ENCODE results near the gene EYS. TPM values are rescaled to one million over a fixed set of nuclear protein-coding genes. Genes with fewer than 3 reads are reported as not detected.
A peak's percentile ranks its signal among the peaks of the same experiment; 100 is the strongest.

Gene EYS
- total RNA-seq, 1 donor from 2014 or later = 0.41 TPM

DNA sequence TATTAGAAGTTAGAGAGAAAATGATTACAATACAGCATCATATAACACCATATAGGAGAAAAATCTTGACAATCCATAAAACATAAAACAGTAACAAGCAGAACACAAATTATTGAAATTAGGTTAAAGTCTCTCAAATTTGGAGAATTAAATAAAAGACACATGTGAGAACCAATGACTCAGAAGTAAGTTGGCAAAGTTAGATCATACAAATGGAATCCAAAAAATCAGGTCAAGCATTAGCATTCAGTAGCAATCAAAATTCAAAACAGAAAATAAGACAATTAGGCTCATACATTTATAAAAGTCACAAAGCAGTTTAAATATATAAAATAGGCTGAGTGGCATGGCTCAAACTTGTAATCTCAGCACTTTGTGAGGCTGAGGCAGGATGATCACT is 1295.8 kb downstream of the EYS start:
- DNase-seq (ENCODE audit: extremely low read depth, low read depth, low spot score) = no peak

DNA sequence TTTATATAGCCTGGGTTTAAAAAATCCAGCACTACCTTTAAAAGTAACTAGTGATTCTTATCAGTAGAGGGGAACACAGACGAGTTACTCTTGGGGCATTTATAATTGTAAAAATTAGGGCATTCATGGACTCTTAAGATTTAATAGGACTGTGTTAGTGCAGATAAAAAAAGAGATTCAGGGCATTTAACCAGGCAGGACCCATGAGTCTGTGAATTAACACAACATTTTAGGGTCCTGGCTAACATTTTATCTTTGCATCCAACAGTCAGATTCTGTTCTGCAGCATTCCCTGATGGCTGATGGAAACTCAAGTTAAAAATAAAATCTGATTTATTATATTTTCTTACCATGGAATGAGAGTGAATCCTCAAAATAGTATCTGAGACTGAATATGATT is 1297.1 kb downstream of the EYS start:
- DNase-seq (ENCODE audit: extremely low read depth, low read depth, low spot score) = no peak

DNA sequence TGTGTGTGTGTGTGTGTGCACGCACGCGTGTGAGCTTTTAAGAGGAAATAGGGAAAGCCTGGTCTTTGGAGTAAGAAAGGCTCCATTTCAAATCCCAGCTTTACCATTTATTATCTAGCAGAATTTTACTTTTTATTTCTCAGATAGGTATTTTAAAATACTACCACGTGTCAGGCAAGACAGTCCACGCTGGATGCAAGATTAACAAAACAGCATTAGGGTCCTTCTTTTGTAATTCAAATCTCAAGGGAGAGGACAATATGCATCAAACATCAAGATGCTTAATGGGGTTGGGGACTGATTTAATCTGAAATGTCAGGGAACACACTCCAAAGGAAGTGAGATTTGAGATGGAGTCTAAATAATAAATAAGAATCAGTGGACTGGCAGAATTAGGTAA is 1302.6 kb downstream of the EYS start:
- no peak for DNase-seq (ENCODE audit: extremely low read depth, low read depth, low spot score)

DNA sequence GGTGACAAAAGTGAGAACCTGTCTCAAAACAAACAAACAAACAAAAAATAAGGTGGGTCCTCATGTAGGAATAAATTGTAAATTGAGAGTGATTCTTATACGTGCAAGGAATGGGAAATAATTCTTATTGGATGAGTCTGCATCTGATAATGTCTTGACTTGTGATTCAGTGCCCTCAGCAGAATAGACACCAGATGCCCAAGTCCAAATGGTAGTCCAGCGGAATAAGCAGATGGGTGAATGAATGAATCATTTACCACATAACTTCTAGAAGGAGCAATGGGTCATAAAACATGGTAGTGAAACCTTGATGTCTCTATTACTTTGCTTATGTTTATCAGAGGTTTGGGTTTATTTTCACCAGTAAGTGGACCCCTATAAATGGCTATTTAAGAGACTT is 1323.7 kb downstream of the EYS start:
- no peak for DNase-seq (ENCODE audit: extremely low read depth, low read depth, low spot score)

DNA sequence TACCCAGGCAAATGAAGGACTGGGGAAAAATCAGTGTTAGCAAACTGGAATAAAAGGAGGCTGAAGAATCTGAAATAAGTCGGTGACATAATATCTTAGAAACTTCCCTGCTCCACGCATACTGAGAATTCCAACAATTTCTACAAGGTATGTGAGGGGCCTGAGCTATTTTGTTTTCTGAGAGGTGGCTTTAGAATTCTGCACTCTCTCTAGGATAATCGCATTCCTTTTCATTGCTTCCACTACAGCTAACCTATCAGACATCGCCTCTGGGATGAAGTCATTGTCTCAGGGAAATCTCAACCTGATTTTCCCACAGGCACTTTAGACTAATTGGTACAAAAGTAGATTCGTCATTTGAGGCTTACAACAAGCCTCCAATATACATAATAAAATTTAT is 1330.6 kb downstream of the EYS start:
- no peak for DNase-seq (ENCODE audit: extremely low read depth, low read depth, low spot score)

DNA sequence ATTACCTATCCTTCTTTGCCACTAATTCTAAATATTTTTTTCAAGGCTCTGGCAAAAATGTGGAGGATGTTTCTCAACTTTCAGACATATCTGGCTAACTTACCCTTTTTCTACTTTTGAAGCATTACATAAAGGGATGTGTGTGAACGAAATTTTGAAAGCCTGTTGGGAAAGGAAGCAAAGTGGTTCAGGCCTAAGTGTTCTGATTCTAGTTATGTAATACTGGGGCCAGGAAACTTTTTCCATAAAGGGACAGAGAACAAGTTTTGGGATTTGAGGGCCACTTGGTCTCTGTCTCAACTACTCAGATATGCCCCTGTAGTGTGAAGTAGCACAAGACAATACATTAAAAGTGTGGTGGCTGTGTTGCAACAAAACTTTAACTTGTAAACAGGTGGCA is 1349.6 kb downstream of the EYS start:
- DNase-seq (ENCODE audit: extremely low read depth, low read depth, low spot score) = no peak

DNA sequence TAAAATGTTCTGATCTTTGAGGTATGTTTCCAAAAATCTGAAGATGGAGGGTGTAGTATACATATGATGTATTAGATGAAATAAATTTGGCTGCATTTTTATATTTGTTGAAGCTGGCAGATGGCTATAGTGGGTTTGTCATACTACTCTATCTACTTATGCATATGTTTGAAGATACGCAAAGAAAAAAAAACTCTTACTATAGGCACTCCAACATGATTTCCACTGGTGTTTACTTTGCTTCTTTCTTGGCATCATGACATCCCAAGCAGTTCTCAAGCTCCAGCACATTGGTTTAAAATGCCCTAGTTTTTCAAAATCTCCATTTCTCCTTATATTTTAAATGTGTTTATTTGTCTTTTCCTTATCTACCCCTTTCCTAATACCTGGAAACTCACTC is 1359.6 kb downstream of the EYS start:
- DNase-seq (ENCODE audit: extremely low read depth, low read depth, low spot score) = no peak

DNA sequence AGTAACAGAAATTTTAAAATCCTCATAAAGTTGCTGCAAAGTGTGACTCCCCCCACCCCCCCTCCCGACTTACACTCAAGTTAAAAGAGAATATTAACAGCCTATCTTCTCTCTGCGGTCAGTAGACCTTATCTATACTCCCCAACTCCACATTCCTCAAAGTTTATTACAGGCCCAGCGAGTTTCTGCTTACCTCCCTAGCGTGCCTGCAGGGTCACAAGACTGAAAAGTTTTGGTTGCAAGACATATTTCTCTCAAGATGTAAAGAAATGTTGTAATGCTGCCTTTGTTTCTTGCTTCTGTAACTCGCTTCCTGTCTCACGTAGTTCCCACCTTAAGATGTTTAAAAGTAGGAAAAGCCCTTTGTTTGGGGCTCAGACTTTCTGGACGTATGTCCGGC is 1371.8 kb downstream of the EYS start:
- no peak for DNase-seq (ENCODE audit: extremely low read depth, low read depth, low spot score)

DNA sequence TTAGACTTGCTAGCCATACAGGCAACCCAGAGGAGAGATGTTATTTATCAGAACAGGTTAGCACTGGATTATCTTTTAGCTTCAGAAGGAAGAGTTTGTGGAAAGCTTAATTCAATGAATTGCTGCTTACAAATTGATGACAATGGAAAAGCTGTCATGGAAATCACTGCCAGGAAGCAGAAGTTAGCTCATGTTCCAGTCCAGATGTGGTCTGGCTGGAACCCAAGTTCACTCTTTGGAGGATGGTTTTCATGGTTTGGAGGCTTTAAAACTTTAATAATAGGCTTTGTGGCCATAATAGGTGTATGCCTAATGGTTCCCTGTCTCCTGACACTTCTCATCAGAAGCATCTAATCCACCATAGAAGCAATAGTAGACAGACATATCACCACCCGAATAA is 1372.4 kb downstream of the EYS start:
- DNase-seq (ENCODE audit: extremely low read depth, low read depth, low spot score) = no peak

DNA sequence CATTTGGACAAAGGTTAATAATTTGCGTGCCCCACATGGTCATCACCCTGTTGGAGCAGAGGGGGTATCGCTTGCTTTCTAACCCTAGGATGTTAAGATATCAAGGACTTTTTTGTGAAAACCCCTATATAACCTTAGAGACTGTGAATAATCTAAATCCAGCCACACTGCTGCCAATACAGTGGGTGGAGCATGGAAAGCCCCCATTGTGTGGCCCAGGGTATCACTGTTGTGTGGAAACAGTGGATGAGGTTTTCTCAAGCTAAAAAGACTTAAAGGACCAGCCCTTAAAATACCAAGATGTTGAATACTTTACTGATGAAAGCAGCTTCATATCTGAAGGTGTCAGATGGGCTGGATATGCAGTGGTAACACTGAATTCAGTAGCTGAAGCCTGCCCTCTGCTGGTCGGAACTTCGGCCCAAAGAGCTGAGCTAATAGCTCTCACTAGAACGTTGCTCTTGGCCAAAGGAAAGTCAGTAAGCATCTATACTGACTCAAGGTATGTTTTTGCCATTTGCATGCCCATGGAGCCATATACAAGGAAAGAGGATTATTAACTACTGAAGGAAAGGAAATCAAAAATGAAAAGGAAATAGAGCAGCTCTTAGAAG is 1376.2 kb downstream of the EYS start:
- peak; percentile 29 for DNase-seq (ENCODE audit: extremely low read depth, low read depth, low spot score)

DNA sequence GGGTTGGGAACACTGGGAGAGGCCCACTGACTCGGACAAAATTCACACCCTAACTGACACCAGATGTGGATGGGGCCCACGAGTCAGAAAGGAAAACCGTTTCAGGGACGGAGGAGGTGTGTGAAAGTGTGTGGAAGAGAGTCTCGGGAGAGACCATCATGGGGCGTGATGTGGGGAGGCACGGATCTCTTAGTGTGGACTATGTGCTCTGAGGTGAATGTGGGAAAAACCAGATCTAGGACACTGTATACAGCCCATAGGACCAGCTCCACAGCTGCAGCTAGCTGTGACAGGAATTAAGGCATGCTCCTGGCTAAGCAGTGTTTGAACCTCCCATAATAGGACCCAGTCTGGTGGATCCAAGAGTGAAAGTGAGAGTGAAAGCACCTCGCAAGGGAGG is 1380.1 kb downstream of the EYS start:
- DNase-seq (ENCODE audit: extremely low read depth, low read depth, low spot score) = no peak

DNA sequence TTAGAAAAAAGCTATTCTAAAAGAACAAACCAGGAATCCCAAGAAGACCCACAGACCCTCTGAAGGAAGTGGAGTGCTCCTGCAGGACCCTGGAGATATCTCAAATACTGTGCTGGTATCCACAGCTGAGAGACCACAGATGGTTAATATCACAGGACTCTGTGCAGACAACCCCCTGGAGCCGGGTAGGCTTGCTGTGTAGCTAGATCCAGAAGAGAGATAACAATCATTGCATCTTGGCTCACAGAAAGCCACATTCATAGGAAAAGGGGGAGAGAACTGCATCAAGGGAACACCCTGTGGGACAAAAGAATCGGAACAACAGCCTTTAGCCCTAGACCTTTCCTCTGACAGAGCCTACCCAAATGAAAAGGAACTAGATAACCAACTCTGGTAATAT is 1381.9 kb downstream of the EYS start:
- no peak for DNase-seq (ENCODE audit: extremely low read depth, low read depth, low spot score)

DNA sequence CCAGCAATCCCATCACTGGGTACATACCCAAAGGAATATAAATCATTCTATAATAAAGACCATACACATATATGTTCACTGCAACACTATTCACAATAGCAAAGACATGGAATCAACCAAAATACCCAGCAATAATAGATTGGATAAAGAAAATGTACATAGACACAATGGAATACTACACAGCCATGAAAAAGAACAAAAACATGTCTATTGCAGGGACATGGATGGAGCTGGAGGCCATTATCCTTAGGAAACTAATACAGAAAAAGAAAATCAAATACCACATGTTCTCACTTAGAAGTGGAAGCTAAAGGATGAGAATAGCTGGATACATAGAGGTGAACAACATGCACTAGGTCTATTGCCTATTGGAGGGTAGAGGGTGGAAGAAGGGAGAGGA is 1396.8 kb downstream of the EYS start:
- DNase-seq (ENCODE audit: extremely low read depth, low read depth, low spot score) = no peak

DNA sequence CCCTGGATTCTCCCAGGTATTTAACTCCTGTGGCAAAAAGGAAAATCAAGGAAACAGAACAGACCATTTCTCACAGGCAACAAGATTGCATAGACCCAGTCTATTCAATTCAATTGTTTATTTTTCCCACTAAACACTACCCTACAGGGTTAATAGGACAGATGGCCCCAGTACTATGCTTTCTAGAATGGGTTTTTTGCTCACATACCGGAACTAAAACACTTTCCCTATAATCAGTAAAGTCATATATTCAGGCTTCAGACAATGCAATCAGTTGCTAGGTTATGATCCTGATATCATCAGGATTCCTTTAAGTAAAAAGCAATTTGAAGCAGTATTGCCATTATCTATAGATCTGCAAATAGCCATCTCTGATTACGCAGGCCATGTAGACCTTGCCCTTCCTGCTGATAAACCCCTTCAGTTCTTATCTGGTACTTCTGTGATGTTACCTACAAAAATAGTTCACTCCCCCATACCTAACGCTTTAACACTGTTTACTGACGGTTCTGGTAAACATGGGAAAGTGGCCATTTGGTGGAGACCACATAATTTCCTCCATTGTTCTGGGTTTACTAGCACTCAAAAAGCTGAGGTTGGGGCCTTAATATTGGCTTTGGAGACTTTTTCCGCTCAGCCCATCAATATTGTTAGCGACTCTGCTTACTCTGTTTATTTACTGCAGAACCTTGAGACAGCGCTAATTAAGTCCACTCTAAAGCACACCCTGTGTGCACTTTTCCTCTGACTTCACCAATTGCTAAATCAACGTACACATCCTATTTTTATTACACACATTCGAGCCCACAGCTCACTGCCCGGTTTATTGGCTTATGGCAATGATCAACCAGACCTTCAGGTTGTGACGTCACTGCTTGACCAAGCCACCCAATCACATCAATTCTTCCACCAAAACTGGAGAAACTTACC is 1405.5 kb downstream of the EYS start:
- no peak for DNase-seq (ENCODE audit: extremely low read depth, low read depth, low spot score)

DNA sequence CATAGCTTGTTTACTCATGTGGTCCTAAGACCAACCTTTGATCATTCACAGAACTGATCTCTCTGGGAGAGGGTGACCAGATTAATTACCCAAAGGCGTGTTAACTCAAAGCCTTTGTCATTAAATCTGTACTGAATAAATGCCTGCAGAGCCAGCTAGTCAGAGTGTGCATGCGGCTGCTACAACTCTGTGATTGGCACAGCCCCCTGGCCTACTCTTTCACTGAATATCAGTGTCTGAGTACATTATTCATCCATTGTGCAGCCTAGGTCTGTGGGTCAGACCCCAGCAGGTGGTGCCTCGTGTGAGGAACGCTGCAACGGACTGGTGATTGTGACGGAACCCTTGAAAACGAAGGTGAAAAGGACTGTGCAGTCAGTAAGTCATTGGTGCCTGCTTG is 1407.8 kb downstream of the EYS start:
- DNase-seq (ENCODE audit: extremely low read depth, low read depth, low spot score) = no peak

DNA sequence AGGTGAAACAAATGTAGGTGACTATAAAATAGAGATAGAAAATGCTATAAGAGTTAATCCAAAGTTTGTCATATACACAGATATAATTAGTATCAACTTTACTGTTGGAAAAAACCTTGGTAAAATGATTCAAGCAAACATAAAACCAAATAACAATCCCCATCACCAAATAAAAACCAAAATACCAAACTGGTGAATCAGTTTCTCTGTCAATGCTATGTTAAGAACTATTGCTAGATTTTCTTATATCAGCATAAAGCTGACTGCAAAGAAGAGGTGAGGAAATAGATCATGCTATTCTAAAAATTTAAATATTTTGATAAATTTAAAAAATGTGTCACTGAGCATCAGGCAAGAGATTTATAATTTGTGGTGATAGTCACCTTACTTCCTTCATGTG is 1413.0 kb downstream of the EYS start:
- no peak for DNase-seq (ENCODE audit: extremely low read depth, low read depth, low spot score)

DNA sequence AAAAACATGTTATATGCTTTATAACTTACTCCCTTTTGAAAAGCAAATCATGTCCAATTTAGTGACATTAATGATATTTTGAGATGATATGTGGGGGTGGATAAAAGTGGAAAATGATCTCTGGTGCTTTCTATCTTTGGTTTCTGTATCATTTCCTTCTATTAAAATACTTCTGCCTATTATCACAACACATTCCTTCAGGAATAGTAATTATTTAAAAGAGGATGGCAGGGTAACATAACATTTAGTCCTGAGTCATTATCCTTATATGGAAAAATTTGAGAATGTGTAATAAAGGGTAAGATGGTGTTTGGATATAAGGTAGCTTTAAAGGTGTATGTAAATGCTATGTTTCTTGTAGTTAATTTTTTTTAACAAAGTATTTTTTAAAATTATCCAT is 1413.7 kb downstream of the EYS start:
- DNase-seq (ENCODE audit: extremely low read depth, low read depth, low spot score) = no peak

DNA sequence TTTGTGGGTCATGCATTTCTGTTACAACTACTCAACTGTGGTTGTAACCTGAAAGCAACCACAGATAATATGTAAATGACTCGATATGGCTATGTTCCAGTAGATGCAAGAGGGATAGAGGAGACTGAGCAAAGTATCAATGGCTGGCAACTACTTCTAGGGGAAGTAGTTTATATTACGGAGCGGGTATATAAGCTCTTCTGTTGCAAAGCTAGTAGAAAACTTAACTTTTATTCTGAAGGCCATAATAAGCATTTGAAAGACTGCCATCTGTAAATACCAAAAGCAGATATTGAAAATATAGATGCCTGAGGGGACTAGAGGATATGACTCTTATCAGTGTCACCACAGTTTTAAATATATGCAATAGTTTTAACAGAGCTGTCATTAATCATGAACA is 1416.2 kb downstream of the EYS start:
- no peak for DNase-seq (ENCODE audit: extremely low read depth, low read depth, low spot score)

DNA sequence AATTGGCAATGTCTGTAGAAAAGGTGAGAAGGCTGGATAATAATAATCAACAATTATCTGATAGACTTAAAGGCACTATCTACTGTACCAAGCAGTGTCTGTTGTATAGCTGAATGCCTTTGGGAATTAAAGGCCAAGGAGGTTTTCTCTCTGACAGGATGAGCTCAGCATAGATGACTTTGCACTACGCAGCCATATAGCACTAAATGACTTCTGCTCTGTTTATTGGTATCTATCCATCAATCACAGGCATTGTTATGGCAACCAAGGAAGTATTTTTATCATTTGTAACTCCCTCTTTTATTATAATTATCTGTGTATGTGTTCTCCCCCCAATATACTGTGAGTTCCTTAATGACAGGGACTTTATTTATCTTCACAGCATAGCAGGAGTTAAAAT is 1417.1 kb downstream of the EYS start:
- no peak for DNase-seq (ENCODE audit: extremely low read depth, low read depth, low spot score)

DNA sequence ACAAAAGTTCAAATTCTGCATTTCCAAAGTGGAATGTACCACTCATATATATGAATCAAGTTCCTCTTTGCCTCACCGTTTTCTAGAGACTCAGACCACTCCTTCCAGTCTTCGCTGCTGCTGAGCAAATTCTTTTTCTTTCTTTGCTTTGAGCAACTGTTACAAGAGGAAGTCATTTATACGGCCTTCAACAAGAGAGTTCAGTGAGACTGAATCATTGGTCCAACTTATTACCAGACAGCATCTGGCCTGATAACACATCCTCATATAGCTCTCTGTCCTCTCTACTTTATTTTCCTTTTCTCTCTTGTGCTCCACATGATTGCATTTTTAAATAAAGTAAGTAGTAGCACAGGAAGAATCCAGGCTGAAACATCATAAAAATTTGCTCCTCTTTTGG is 1418.7 kb downstream of the EYS start:
- DNase-seq (ENCODE audit: extremely low read depth, low read depth, low spot score) = no peak

DNA sequence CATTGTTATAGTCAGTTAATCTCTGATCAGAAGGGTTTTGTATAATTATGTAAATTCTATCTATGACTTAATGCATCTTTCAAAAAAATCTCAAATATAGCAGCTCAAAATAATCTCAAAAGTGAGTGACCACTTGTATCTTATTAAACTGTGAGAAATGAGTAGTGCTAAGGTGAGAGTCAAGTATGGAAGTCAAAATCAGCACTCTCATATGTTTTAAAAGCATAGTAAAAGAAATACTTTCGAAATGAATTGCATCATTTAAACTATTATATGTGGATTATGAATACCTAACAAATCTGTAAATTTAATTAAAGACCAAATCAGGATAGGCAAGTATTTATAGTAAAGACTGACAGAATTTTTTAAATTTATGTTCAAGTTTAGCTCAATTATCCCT is 1425.9 kb downstream of the EYS start:
- no peak for DNase-seq (ENCODE audit: extremely low read depth, low read depth, low spot score)

DNA sequence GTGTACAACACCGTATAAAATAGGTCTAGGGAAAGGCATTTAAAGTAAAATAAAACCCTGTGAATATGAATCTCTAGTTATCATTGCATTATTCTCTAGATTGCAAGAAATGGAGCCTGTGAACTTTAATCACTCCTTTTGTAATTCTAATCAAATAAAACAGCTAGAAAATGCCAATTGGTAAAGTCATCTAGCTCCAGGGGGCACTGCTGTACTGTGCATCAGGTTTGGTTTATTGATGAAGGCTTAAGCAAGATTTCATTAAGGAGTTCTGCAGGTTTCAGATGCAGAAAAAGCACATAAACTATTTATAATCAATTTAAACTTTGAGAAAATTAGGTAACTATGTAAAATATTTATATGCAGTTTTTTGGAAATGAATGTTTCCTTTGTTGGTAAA is 1426.5 kb downstream of the EYS start:
- DNase-seq (ENCODE audit: extremely low read depth, low read depth, low spot score) = peak; percentile 7

DNA sequence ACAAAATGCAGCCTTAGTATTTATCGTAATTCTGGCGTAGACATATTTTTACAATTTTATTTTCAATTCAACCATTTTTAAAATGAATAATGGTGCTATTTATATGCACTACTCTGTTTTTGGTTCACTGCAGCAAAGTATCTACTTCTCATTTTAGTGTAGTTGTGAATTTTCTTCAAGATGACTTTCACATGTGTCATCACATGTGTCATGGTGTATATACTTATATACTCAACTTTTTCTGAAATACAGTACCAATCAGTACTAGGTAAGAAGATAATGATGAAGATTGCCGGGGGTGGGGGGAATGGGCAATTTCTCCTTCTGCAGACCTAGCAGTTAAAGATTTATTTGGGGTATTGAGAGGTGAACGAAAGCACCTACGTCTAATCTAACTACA is 1436.9 kb downstream of the EYS start:
- no peak for DNase-seq (ENCODE audit: extremely low read depth, low read depth, low spot score)

Data from glomerular endothelial cell (primary cell).